Frontal cortex (tissue), 4 donors: Measurements from ENCODE around the gene GPSM1. TPM values are rescaled to one million over a fixed set of nuclear protein-coding genes. Genes with fewer than 3 reads are reported as not detected.
A peak's percentile ranks its signal among the peaks of the same experiment; 100 is the strongest.
"Not testable (repeated sequence)": the region's sequence is repeated elsewhere in the genome, so short reads cannot be mapped to it uniquely, and the experiment has no call there.

ENCODE experiments used
- DNase-seq, 2 donors: peaks; one replicate each; pipeline ENCODE4 v3.0.0; 2012; ENCODE audit warnings: low spot score in 2 of 2
- FAIRE-seq: peaks from 2 replicates; lab custom pipeline; 2012; peaks lifted over from hg19 to GRCh38; lab: Jason Lieb, UNC
- total RNA-seq: library from RNA; depleted of rRNA; stranded (reverse); fragments of >200 nt; gene quantifications from one replicate; pipeline ENCODE4 v1.2.3, GENCODE V29; 2014
- donor health status: control.
- donor health status: control.
- donor health status: control.

GPSM1 gene
- total RNA-seq, 1 donor from 2014 or later = 71.7 TPM

DNA sequence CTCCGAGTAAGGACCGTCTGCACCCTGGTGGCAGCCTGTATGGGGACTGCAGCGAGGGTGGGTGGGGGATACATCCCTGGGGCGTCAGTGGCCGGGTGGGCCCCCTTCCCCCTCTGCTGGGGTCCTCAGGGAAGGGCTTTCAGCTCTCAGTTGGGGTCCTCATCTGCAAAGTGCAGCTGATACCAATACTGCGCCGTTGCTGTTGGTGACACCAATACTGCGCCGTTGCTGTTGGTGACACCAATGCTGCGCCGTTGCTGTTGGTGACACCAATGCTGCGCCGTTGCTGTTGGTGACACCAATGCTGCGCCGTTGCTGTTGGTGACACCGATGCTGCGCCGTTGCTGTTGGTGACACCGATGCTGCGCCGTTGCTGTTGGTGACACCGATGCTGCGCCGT, 24.5 kb downstream of the GPSM1 start:
- not testable (repeated sequence) for DNase-seq, FAIRE-seq

DNA sequence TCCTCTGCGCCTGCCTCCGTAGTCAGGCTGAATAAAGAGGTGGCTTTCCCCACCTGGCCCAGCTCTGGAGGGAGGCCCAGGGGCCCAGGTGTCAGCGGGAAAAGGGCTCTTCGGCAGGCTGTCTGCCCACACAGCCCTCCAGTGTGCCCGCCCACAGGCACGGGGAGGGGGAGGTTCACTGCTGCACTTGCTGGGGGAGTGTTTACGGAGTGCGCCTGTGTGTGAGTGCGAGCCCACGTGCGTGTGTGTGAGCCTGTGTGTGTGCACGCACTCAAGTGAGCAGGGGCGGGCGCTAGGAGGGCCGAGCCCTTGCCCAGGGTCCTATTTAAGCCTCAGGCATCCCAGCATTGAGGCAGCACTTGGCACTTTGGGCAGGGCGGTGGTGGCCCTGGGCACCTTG, 25.3 kb downstream of the GPSM1 start:
- peak in 1 of 2 donors; percentile 67 for DNase-seq
- no peak for FAIRE-seq

DNA sequence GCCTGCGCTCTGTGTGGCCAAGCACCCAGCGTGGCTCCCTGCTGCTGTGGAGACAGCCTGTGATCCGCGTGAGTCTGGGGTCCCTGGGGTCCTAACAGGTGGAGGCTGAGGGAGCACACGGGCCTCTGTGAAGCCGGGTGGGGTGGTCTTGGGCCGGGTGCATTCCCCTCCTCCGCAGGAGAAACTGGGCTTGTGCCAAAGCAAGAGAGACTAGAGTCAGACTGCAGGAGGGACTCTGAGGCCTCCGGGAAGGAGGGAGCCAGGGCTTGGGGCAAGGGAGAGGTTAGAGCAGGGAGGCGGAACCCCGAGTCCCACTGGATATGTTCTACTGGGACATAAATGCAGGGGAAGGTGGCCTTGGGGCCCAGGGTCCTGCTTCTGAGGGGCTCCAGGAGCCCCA, 25.7 kb downstream of the GPSM1 start:
- no peak for DNase-seq
- no peak for FAIRE-seq

DNA sequence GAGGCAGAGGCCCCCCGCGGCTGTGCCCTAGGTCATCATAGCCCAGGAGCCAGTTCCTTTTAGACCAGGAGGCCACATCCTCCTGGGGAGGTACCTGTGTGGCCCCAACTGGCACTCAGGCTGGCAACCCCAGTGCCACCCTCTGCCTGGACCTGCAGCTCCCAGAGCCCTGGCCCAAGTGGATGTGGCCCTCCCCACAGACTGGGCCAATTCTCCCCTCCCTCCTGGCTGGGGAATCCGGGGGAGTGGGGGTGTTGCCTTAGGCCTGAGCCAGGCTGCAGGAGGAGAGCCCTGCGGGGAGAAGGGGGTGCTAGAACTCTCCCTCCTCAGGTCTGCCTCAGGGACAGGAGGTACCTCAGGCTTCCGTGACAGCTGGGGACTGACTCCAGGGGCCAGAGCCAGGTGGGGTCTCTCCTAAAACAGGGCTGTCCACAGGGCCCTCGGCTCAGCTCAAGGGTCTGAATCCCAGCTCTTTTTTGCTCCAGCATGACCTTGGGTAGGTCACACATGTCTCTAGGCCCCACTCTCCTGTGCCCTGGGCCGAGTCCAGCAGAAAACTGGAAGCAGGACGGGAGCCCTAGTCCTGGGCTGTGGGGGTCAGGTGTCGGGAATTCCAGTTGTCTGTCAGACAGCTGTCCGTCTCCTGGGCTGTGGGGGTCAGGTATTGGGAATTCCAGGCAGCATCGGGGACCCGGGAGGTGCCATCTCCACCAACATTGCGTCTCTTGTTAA, 26.6 kb downstream of the GPSM1 start:
- FAIRE-seq (no peak), DNase-seq (no peak)

DNA sequence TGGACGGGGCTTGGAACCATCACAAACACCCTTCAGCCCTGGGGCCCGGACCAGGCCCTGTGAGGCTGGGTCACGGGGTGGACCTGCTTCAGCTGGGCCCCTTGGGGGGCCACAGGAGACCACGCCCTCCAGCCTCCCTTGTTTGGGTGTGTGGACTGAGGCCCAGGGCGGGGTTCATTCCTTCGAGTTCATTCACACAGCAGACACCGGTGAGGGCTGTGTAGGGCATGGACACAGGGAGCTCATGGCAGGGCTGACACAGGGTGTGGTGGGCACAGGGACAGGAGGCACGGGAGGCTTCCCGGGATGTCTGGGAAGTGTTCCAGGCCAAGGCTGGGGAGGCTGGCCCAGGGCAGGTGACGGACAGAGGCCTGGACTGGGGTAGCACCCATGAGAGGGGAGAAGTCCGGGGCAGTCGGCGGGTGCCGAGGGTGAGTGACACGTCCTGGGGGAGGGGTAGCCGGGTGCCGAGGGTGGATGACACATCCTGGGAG, 27.3 kb downstream of the GPSM1 start:
- DNase-seq (no peak), FAIRE-seq (no peak)

DNA sequence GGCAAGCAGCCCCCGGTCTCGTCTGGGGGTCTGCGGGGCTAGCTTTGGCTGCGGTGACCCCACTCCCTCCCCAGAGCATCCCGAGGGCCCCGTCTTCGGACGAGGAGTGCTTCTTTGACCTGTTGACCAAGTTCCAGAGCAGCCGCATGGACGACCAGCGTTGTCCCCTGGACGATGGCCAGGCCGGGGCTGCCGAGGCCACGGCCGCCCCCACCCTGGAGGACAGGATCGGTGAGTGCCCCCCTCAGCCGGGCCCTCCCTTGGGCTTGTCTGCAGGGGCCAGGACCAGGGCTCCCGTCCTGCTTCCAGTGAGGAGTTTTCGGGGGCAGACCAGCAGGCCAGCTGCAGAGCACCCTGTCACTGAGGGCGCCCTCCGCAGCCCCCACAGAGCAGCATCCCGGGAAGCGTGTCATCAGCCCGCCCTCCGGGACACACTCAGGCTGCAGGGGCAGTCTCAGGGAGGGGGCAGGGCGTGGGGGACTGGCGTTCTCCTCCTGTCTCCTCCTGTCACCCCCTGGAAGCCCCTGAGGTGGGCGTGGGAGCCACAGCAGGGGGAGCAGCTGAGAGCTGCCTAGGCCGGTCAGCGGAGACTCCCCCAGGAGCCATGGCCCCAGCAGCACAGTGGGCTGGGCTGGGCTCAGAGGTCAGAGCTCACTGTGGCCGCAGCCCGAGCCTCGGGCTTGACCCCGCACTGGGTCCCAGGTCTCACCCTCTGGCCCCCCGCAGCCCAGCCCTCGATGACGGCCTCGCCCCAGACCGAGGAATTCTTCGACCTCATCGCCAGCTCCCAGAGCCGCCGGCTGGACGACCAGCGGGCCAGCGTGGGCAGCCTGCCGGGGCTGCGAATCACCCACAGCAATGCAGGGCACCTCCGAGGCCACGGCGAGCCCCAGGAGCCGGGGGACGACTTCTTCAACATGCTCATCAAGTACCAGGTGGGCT, 28.5 kb downstream of the GPSM1 start:
- DNase-seq = no peak
- FAIRE-seq = no peak

DNA sequence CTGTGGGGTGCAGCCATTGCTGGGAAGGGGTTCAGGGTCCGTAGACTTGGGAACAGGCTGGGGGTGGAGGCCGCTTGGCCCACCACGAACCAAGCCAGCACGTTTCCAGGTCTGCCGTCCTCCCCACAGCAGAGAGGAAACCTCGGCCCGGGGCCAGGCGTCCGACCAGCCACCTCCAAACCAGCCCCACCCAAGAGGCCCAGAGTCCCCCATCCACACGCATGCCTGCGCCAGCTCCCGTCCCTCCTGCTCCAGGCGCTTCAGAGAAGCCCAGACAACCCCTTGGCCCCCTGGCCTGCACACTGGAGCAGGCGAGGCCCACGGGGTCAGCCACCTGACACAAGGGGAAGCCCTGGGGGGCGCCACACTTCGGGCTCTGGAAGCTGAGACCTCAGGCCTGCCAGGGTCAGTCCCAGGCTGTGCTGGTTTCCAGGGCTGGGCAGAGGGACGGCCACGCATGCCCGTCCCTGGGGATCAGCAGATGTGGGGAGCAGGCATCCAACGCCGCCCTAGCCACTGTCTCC, 29.9 kb downstream of the GPSM1 start:
- DNase-seq (no peak), FAIRE-seq (no peak)

DNA sequence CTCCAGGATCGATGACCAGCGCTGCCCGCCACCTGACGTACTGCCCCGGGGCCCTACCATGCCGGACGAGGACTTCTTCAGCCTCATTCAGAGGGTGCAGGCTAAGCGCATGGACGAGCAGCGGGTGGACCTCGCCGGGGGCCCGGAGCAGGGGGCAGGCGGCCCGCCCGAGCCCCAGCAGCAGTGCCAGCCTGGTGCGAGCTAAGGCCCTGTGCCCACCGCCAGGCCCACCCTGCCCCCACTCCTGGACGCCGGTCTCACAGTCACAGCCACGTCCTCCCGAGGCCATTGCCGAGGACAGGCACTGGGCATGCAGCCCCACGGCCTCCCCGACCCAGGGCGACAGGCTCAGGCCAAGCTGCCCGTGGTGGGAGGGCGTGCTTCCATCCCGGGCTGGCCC, 30.7 kb downstream of the GPSM1 start:
- DNase-seq (no peak), FAIRE-seq (no peak)

DNA sequence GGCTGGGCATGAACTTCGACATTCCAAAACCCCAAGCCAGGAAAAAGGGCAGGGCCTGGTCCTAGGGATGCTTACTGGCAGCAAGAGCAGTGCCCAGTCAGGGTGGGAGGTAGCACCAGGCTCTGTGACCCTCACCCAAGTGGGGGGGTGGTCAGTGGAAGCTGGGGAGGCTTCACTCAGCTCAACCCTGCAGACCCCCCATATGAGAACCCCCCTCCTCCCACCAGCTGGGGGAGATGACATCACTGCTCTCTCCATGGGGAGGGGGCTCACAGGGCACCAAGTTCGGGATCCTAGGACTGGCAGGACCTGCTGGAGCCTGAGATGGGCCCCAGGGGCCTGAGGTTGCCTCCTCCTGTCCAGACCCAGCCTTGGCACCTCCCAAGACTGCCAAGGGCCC, 31.5 kb downstream of the GPSM1 start:
- no peak for FAIRE-seq

DNA sequence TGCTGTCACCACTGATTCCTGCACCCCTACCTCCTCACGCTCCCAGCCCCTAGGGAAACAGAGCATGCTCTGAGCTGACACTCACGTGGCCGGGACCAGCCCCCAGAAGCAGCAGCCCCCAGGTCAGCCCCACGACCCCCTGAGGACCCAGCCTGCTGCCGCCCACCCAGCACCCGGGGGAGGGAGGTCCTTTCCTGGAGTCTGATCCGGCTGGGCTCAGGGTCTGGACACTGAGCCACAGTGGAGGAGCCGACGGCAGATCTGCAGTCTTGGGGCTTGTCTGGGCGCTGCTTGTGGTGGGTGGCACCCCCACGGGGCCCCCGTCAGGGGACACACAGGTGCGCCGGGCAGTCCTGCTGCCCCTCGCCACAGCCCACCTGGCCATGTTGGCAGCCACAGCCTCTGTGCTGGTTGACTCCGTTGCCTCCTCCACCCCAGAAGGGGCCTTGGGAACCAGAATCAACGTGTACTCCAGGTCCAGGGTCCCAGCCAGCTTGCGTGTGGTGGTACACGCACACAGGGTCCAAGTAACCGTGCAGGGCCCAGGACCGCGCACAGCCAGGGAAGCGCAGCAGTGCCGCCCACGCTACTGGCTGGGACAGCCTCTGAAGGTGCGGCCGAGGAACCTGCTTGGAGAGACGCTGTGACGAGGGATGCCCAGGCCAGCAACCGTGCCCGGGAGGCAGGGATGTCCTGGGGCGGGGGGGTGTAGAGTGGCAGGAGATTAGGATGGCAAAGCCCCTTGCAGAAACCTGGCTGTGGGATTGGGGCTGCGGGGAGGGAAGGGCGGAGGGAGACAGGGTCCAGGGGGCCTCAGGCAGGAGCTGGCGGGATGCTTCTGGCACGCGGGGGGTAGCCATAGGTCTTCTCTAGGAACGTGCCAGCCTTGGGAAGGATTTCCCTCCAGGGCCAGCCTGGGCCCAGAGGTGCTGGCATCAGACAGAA, 32.7 kb downstream of the GPSM1 start:
- no peak for FAIRE-seq
- DNase-seq = no peak

More for the DNA sequence above, 31.5 kb downstream of the GPSM1 start:
- DNase-seq = no peak

DNA sequence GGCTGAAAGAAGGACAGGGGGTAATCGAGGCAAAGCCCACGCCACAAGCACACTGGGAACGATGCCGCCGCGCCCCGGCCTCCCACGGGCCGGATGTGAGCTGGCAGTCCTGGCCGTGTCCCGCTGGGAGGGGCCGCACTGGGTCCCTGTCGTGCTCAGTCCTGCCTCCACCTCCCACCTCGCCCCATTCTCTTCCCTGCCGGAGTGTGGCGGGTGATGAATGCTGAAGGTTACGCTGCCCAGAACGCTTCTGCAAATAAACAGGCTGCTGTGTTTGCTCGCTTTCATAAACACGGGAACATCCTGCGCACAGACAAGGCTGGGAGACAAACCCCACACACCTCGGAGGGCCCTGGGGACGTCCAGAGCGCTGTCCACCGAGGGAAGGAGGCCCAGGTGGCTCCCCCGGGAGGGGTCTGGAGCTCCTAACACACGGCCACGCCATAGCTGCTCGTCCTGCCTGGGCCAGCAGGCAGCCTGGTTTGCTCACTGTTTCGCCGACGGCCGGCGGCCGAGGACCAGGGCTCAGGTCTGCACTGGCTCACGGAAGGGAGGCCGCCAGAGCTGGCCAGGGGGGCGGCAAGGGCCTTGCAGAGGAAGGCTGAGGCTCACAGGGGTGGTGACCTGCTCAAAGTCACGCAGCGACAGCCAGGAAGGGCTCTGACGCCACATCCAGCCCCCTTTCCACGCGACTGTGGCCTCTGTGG, 33.9 kb downstream of the GPSM1 start:
- FAIRE-seq (no peak), DNase-seq (peak in 1 of 2 donors; percentile 61)

DNA sequence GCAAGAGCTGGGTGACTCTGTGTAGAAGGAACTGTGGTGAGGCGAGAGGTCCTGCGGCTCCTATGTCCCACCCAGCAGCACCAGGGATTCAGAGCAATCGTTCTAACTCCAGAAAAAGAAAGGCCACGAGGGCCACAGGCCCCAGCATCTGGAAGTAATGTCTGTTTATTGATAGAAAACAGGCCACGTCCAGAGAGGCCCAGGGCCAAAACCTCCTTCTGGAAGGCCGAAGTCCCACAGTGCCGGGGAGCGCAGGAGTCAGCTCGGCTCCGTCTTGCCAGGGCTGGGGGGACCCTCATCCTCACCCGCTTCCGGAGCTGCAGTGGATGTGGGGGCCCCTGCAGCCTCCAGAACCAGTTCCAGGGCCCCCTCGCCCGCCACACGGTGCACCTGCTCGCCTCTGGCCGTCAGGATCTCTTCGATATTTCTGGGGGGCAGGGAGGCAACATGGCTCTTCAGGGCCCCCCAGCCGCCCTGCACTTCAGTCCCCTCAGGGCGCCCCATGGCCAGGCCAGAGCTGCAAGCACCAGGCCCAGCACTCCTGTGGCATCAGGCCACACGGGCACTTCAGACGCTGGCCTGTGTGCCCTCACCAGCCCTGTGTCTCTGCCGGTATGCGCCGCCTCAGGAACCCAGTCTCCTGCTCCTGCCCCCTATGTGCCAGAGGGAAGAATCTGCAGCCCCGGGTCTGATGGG, 34.6 kb downstream of the GPSM1 start:
- no peak for FAIRE-seq

DNA sequence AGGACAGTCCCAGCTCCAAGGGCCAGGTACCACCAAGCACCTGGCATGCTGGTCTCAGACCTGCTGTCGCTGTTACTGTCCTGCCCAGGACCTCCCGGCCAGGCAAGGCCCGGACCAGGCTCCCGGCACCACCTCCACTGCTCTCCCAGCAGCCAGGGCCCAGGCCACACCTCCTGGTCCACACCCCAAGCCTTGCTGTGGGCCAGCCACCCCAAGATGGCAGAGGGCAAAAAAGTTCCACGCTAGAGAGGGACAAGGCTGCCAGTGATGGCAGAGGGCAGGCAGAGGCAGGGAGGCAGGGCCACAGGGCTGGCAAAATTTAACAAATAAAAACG, 35.1 kb downstream of the GPSM1 start:
- no peak for DNase-seq
- FAIRE-seq = no peak

More for the DNA sequence above, 34.6 kb downstream of the GPSM1 start:
- no peak for DNase-seq

DNA sequence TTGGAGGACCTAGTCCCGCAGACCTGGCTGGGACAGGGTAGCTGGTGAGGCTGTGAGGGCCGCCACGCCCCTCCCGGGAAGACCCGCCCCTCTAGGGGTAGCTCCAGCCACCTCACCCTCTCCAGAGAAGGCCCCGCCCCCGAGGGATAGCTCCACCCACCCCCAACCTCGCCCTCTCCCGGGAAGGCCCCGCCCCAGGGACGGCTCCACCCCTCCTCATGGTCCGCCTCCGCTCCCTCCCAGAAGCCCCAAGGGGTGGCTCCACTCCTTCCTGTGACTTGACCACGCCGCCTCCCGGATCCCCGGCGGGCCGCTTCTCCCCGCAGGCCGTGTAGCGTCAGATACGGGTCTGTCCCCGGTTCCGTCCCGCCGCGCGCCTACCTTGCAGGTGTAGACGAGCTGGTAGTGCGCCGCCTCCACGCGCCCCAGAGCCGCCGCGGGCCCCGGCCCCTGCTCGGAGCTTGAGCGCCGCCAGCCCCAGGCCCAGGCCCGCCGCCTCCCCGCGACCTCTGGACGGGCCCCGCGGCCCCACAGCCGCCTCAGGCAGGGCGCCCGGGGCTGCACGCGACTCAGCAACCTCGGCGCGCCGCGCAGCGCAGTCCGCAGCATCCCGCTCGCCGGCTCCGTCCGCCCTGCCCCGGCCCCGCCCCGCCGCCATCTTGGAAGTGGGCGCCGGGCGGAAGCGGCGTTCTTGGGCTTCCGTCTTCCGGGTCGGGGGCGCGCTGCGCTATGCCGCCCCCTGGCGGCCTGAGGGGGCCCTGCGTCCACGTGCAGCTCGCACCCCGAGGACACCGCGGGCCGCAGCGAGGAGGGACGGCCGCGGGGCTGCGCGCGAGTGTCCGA, 36.0 kb downstream of the GPSM1 start, which contains the start of gene DNLZ:
TSS of gene DNLZ (minus strand) at position 639 of the 843 bp plus-strand sequence. CDS start at position 609, 30 bp downstream.
- FAIRE-seq = no peak
- DNase-seq = peak; percentile 98 to 100

DNA sequence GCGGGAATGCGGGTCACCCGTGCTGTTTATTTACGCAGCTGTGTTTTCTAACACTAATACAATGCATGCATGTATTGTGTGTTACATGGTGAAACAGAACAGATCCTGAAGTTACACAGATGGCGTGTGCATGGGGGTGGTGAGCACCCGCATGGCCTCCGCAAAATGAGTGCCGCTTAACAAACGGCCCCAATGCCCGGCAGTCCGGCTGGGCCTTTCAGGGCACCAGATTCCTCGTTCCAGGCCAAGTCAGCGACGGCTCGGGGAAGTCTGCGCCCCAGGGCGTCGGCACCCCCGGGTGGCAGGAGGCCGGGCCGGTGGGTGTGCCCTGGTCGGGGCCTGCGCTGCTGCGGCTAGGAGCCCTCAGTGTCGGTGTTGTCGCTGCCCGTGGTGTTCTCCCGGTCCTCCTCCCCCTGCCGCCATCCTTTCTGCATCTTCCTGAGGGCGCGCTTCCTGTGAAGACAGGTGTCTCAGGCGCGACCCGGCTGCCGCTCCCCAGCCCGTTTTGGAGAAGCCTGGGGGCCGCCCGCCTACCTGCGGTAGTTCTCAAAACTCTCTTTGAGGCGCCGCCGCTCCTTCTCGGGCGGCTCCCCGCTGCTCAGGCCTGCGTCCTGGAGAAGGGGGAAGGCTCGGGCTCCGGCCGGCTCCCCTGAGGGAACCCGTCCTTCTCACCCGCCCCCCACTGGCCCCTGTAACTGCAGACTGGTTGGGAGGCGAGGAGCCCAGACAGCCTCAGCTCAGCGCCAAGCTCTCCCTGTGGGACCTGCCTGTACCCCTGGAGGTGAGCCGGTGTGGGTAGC, 36.8 kb downstream of the GPSM1 start:
- FAIRE-seq = no peak
- DNase-seq = no peak

DNA sequence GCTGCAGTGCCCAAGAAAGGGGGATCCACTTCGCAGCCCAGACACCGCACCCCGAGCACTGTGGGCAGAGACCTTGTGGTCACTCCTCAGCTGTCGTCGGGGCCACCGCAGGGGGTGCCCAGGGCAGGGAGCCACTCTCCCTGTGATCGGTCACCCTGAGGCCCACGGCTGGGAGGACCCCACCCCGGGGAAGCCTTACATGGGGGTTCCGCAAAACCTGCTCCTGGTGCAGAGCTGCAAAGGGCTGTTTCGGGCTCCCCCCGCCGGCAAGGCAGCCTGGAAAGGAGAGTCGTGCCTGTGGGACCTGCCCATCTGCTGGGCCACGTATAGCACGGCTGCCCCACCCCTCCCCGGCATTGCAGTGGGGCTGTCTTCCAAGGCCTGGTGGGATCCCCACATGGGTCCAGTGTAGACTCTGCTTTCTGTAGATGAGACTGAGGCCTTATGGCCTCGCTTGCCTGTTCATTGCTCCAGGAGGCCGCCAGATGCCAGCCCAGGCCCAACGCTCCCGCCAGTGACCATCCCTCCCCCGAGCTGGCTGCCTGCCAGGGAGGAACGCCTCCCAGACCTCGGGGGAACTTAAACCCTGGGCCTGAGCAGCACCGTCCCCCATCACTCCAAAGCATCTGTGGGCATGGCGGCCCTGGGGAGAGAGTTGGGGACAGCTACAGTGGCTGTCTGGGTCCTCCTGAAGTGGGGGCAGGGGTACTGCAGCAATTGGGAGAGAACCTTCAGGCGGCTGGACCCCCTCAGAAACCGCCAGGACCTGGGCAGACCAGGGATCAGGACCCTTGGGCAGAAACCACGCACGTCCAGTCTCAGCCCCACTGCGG, 37.8 kb downstream of the GPSM1 start:
- FAIRE-seq (no peak), DNase-seq (no peak)
